Ovary (tissue), 9 donors: ENCODE results near the gene FBXW5. TPM values are rescaled to one million over a fixed set of nuclear protein-coding genes. Genes with fewer than 3 reads are reported as not detected.

Source experiments
- DNase-seq, 5 donors: peaks; one replicate each; pipeline ENCODE4 v3.0.0-alpha.2; 2019 to 2020
- H3K27ac ChIP-seq, 2 donors: fragments of 200-600 bp; one replicate each; pipeline versions ENCODE4 v1.5.1 to v1.8.0; 2019 to 2022
- H3K27me3 ChIP-seq: fragments of 200-600 bp; one replicate; pipeline ENCODE4 v1.8.0; 2022
- H3K36me3 ChIP-seq: fragments of 200-600 bp; sonication (generic); one replicate; pipeline ENCODE4 v1.5.1; 2019
- H3K4me1 ChIP-seq: one replicate; pipeline ENCODE4 v1.8.1; 2013; ENCODE audit warnings: mild to moderate bottlenecking, moderate library complexity; ENCODE audit not compliant: insufficient read depth
- H3K4me3 ChIP-seq: fragments of 200-600 bp; sonication (generic); one replicate; pipeline ENCODE4 v1.5.1; 2017
- H3K9me3 ChIP-seq, 2 donors: fragments of 200-600 bp in 1 of 2; sonication (generic) in 1 of 2; one replicate each; pipeline versions ENCODE4 v1.5.1 to v1.8.1; 2013 to 2019; ENCODE audit warnings: mild to moderate bottlenecking in 1 of 2, moderate library complexity in 1 of 2
- EP300 ChIP-seq: sonication (generic); formaldehyde crosslinking; IDR thresholded peaks from one replicate; pipeline ENCODE4 v1.6.1; 2017; ENCODE audit warnings: antibody characterized with exemption
- POLR2A ChIP-seq: fragments of 450-650 bp; IDR thresholded peaks from one replicate; pipeline ENCODE4 v1.6.1; 2017; ENCODE audit warnings: antibody characterized with exemption, mild to moderate bottlenecking, moderate library complexity
- WGBS, 3 donors: extraction: QIAGEN DNeasy Blood & Tissue Kit in 1 of 3; methylation state at CpG; one replicate each; pipeline versions ENCODE4 v1.1.5 to v1.1.7; 2013 to 2017; 5-methylcytosine and 5-hydroxymethylcytosine counted together
- intact Hi-C, 4 donors: fragments of 100-400 bp; cut with DNase I; formaldehyde crosslinking; loops; one replicate each; pipeline versions ENCODE4 v1.11.0 to v1.15.1; 2022 to 2023
- polyA plus RNA-seq, 2 donors: library from polyadenylated mRNA; stranded (reverse); fragments of 200-250 nt in 1 of 2; fragments of 350-450 nt in 1 of 2; fragmentation: Illumina TruSeq in 1 of 2; extraction: RNeasy Lipid Tissue Mini Kit (QIAGEN cat#74804) in 1 of 2; gene quantifications; one replicate each; pipeline ENCODE4 v1.2.3, GENCODE V29; 2013 to 2014
- total RNA-seq, 7 donors: library from RNA; depleted of rRNA in 2 of 7; stranded (reverse); fragments of >200 nt in 2 of 7; fragmentation: NEBNext Ultra II Directional in 3 of 7; extraction: Animal tissue kit (Norgen Biotek cat#: 25700) in 3 of 7; gene quantifications; one replicate each; pipeline versions ENCODE4 v1.1.0 to v1.2.4, GENCODE V29; 2016 to 2023
- TF ChIP-seq, protein P1 (sequence below), 3 donors: fragments of 450-650 bp in 2 of 3; fragments of 200-600 bp in 1 of 3; IDR thresholded peaks; one replicate each; pipeline versions ENCODE4 v1.5.1 to v1.8.0; 2016 to 2022; ENCODE audit warnings: antibody characterized with exemption in 3 of 3, mild to moderate bottlenecking in 1 of 3
- donor health status: DM: no; HTN: no; CAD: no; lungs with moderate emphysema.
- donor health status: DM: no; HTN: no; CAD: no.
- donor health status: Bipolar disorder and iron deficiency.
- donor health status: DM: yes; HTN: yes; CAD: no.
- donor health status: DM: no; HTN: no; CAD: no.
- donor health status: DM: yes; HTN: yes; CAD: no.

The FBXW5 gene
- total and polyA plus RNA-seq, 9 donors, result 2.2 to 75.5 (median 60.5) TPM

DNA sequence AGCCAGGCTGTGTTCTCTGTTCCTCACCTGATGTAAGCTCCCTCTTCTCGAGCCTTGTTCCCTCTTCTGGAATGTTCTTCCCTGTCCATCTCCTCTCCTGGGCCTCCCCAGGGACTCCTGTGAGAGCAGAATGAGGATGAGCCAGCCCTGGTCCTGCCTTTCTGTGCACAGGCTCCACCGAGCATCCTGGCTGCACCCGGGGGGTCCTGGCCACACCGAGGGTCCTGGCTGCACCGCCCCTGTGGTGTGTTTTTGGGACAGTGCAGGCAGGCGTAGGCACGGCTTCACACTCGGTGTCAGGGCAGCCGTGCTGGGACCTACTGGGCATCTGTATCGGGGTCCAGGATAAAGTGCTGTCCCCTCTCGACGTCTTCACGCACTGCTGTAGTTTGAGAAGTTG, 17.8 kb downstream of the FBXW5 start:
- intact Hi-C loops, result no loop called here
- Histone ChIP-seq H3K4me1 (no peaks in the 10 kb centered on the region), H3K4me3 (no peak overlapping the region), H3K27me3 (no peaks in the 10 kb centered on the region), H3K9me3 (no peaks in the 10 kb centered on the region), H3K27ac (no peak overlapping the region), H3K36me3 (no peaks in the 10 kb centered on the region)
- TF ChIP-seq POLR2A, result no peak
- no peak for TF ChIP-seq EP300
- TF ChIP-seq, protein P1, sequence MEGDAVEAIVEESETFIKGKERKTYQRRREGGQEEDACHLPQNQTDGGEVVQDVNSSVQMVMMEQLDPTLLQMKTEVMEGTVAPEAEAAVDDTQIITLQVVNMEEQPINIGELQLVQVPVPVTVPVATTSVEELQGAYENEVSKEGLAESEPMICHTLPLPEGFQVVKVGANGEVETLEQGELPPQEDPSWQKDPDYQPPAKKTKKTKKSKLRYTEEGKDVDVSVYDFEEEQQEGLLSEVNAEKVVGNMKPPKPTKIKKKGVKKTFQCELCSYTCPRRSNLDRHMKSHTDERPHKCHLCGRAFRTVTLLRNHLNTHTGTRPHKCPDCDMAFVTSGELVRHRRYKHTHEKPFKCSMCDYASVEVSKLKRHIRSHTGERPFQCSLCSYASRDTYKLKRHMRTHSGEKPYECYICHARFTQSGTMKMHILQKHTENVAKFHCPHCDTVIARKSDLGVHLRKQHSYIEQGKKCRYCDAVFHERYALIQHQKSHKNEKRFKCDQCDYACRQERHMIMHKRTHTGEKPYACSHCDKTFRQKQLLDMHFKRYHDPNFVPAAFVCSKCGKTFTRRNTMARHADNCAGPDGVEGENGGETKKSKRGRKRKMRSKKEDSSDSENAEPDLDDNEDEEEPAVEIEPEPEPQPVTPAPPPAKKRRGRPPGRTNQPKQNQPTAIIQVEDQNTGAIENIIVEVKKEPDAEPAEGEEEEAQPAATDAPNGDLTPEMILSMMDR (IDR thresholded peaks at IDR 0.05), result no peak
- no peak for DNase-seq
- WGBS, 3 donors, result 92 to 93% (median 92%) methylated on average over 13 of the region's 13 CpGs

DNA sequence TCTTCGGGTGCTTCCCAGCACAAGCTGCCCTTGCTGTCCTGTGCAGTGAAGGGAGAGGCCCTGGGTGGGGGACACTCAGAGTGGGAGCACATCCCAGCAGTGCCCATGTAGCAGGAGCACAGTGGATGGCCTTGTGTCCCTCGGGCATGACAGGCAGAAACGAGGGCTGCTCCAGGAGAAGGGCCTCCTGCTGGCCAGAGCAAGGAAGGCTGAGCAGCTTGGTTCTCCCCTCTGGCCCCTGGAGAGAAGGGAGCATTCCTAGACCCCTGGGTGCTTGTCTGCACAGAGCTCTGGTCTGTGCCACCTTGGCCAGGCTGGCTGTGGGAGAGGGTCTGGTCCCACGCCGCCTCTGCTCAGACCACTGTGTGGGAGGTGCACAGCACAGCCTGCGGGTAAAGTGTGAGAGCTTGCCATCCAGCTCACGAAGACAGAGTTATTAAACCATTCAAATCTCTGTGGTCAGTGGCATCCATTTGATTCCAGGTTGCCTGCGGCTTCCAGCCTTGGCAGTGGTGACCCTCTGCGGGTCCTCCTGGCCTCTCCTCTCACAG, 18.3 kb downstream of the FBXW5 start:
- no peaks in the 10 kb centered on the region for H3K9me3 ChIP-seq
- H3K36me3 ChIP-seq, result no peaks in the 10 kb centered on the region
- H3K4me1 ChIP-seq, result no peaks in the 10 kb centered on the region
- H3K4me3 ChIP-seq, result no peak overlapping the region
- intact Hi-C loops, result no loop called here
- no peak overlapping the region for H3K27ac ChIP-seq
- no peaks in the 10 kb centered on the region for H3K27me3 ChIP-seq
- no peak for DNase-seq
- no peak for TF ChIP-seq POLR2A
- no peak for TF ChIP-seq EP300
- TF ChIP-seq, protein P1 (IDR thresholded peaks at IDR 0.05), result no peak
- 79 to 92% (median 82%) methylated on average over 8 to 9 of the region's 9 CpGs for WGBS, 3 donors

DNA sequence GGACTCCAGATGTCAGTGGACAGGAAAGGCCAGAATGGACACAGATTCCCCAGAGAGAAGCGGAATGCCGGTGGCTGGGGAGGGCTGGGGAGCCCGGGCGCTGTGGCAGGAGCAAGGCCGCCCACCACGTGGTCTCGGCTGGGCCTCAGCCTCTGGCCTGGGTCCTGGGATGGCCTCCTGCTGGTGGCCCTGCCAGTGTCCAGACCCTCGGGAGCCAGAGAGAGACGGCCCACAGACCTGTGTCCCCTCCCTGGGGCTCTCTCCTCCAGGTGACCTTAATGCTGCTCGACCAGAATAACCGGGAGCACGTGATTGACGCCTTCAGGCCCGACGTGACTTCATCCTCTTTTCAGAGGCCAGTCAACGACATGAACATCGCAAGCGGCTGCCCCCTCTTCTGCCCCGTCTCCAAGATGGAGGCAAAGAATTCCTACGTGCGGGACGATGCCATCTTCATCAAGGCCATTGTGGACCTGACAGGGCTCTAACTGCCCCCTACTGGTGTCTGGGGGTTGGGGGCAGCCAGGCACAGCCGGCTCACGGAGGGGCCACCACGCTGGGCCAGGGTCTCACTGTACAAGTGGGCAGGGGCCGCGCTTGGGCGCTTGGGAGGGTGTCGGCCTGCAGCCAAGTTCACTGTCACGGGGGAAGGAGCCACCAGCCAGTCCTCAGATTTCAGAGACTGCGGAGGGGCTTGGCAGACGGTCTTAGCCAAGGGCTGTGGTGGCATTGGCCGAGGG, 19.0 kb downstream of the FBXW5 start:
- Histone ChIP-seq H3K4me3 (no peak overlapping the region), H3K36me3 (no peaks in the 10 kb centered on the region), H3K27me3 (no peaks in the 10 kb centered on the region), H3K4me1 (no peaks in the 10 kb centered on the region), H3K27ac (no peak overlapping the region), H3K9me3 (no peaks in the 10 kb centered on the region)
- DNase-seq, result no peak
- intact Hi-C loops, result no loop called here
- TF ChIP-seq EP300 (no peak), POLR2A (no peak)
- TF ChIP-seq, protein P1 (IDR thresholded peaks at IDR 0.05), result no peak
- 74 to 84% (median 79%) methylated on average over 22 to 33 of the region's 33 CpGs for WGBS, 3 donors

DNA sequence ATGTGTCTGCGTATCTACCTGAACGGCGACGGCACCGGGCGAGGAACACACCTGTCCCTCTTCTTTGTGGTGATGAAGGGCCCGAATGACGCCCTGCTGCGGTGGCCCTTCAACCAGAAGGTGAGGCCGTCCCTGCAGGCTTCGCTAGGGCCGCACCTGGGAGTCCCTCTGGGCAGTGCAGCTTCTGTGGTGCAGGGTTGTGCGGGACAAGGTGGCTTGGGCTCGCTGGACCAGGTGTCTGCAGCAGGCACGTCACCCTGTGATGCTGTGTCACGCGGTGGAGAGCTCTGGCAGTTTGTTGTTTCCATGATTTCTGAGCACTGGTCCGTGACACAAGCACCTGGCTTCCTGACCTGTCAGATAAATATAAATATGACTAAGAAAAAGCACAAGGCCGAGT, 20.7 kb downstream of the FBXW5 start:
- Histone ChIP-seq H3K4me1 (no peaks in the 10 kb centered on the region), H3K27ac (no peak overlapping the region), H3K9me3 (no peaks in the 10 kb centered on the region), H3K27me3 (no peaks in the 10 kb centered on the region), H3K36me3 (no peaks in the 10 kb centered on the region), H3K4me3 (no peak overlapping the region)
- WGBS, 3 donors, result 94 to 97% (median 94%) methylated on average over 19 of the region's 19 CpGs
- DNase-seq, result no peak
- TF ChIP-seq EP300 (no peak), POLR2A (no peak)
- TF ChIP-seq, protein P1 (IDR thresholded peaks at IDR 0.05), result no peak
- intact Hi-C loops, result no loop called here
